Measurements from ENCODE around the gene RRN3.
"Not testable (repeated sequence)": the region's sequence is repeated elsewhere in the genome, so short reads cannot be mapped to it uniquely, and the experiment has no call there.

DNA sequence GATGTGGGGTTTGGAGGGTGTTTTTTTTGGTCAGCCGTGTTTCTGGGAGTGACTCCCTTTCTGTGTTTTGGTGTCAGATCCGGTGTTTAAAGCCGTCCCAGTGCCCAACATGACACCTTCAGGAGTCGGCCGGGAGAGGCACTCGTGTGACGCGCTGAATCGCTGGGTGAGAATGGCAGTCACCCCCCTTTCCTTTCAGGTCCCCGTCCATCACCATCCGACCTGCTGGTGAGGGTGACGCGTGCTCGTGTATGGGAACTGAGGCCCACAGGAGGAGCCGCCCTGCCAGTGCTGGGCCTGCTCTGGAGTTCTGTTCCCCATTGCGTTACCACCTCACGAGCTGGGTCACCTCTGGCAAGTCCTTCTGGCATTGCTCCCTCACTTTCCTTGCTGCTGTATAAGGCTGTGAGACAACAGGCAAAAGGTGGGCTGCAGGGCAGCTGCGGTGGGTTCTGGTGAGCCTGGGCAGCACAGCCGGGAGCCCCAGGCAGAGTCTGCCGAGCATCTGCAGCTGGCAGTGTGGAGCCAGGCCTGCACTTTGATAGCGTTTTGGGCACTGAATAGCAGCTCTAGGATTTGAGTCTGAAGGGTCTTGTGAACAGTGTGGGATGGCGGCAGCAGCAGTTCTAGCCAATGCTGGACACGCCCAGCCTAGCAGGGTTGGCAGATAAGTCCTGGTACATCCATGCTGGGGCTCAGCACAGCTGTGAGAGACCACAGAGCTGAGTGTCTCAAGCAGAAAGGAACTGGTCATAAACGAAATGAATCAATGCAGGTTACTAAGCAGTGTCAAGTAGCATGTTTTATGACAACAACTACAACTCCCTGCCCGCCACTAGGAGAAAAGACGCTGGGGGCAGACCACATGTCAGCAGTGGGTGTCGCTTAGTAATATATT lies 65.0 kb downstream of the RRN3 start:
- not testable (repeated sequence) for TF ChIP-seq CTCF (IDR thresholded peaks at IDR 0.05; ENCODE audit: insufficient read depth, low read length, poor library complexity, severe bottlenecking); EZH2phosphoT487 (conservative IDR thresholded peaks at IDR 0.05; ENCODE audit: low read length)

Data from SU-DHL-6 (cell line).